GM11168 (cell line): ENCODE measurements around the gene C11orf42.

Source experiments
- in situ Hi-C: fragments of 300-500 bp; cut with MboI; formaldehyde crosslinking; loops from one replicate; pipeline ENCODE4 v1.12.0; 2022; ENCODE audit warnings: low sequenced_read_pairs; ENCODE audit not compliant: unreplicated experiment

The C11orf42 gene

DNA sequence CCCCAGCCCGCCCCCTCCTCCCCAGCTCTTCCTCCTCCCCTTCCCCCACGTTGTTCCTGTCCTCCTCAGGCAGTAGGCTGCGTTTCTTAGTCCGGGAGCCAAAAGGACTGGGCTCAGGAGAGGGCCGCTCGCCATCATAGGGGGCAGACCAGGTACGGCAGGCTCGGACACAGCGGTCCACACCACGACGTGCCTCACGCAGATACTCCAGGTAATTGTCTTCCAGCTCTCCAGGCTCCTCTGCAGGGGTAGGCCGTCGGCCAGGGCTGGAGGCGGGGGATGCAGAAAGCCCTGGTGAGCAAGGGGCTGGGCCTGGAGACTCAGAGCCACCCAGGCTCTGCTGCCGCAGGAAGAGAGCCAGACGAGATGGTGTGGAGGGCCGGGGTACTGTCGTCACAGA is 12.4 kb downstream of the C11orf42 start:
- in situ Hi-C loops: no loop called here

DNA sequence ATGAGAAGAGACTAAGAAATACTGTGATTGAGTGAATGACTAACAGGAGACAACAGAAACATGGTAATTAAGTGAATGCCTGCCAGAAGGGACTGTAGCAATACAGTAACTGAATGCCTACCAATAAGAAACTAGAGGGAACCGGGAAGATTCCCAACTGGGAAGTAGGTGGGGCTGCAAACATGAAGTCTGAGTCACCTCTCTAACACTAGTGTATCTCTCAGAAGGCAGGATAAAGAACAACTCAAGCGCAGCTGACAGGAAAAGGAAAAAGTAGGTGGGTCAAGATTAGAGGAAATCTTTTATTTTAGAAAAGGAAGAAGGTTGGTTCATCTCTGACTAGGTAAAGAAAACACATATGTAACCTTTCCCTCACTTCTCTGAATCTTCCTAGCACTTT is 14.0 kb downstream of the C11orf42 start:
- in situ Hi-C loops: no loop called here

DNA sequence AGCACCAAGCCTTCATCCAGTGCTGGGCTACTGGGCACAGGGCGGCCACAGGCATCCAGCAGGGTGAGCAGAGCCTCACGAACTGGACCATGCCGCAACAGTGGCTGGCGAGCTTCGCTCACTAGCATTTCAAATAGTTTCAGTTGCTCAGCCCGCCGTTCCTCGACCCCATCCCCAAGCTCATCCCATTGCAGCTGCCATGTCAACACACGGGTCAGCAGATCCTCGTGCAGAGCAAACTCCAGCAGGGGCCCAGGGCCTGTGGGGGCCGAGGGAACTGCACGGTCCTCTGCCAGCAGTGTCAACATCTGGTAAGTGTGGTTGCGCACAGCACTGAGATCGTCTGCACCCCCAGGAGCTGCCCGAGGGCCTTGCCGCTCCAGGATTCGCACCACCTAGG is 18.5 kb downstream of the C11orf42 start:
- in situ Hi-C loops: no loop called here

- in situ Hi-C loops: no loop called here
Measured at GRCh38 chr11:6224421-6224820, 19.1 kb downstream of the C11orf42 start.

- in situ Hi-C loops: no loop called here
Measured at GRCh38 chr11:6225024-6225423, 19.7 kb downstream of the C11orf42 start.

DNA sequence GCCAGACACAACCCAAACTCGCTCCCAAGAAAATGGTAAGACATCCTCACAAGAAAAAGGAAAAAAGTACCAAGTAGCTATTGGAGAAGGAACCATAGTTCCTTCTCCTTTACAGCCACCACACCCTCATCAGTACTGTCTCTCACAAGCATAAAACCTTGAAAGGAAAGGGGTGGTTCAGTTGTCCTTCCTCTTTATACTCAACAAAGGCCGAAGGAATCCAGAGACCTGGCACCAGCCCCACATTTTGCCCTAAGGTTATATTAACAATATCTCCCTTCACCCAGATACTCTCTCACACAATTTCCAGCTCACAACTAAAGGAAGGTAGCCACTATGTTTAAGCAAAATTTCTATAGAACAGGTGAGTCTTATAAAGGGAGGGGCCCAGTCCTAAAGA is 20.5 kb downstream of the C11orf42 start:
- in situ Hi-C loops: no loop called here

DNA sequence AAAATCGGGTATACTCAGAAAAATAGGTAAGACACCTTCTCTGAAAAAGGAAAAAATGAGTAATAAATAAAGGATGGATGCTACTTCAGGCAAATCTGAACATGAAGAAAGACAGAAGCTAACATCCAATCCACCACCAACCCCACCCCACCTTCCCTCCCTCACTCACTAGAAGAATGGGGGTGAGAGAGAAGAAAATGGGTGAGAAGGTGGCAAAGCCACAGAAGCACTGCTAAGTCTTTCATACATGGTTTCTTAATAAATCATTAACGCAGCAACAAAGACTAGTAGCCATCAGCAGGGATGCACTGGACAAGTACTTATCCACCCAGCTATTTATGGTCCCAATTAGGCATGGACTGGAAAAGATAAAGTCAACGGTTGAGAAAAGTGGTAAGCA is 23.2 kb downstream of the C11orf42 start:
- in situ Hi-C loops: no loop called here

DNA sequence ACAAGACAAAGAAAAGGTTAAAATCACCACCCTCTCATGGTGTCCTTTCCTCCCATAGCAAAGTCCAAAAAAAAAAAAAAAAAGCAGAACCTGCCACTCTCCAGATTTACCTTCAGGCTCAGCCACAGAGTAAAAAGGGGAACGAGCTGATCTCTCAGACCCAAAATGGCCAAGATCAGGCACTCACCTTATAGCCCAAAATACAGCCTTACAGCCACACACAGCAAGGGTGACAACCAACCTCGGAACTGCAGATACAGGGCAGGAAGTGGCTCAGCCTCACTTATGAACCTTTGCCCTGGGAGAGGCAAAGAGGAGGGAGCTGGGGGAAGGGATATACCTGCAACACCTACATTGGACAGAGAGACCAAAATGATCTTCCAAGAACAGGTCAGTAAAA is 24.6 kb downstream of the C11orf42 start:
- in situ Hi-C loops: no loop called here

- in situ Hi-C loops: no loop called here
Measured at GRCh38 chr11:6232899-6233298, 27.5 kb downstream of the C11orf42 start.

DNA sequence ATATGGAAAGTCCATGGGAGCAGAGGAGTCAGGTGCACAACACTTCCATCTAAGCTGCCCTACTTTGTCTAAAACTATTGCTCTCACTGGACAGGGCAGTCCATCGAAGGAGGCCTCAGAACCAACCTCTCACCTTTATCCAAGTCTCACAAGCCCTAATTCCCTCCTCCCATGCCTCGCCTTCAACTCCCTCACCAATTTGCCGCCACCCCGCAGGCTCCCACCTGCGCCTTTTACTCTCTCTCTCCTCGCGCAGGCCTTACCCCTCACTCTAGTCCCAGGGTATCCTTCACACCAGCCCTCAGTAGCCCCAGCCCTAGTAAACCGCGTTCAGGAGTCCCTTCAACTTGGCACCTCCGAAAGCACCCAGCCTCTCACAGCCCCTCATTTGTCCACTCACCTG is 28.6 kb downstream of the C11orf42 start:
- in situ Hi-C loops: no loop called here

GRCh38 chr11:6234387-6235107 is 29.2 kb downstream of the C11orf42 start, which contains the start of gene FHIP1B:
FHIP1B (minus strand) TSS chr11:6234636; CDS start chr11:6224516, 10,120 bp downstream.
- in situ Hi-C loops: no loop called here

DNA sequence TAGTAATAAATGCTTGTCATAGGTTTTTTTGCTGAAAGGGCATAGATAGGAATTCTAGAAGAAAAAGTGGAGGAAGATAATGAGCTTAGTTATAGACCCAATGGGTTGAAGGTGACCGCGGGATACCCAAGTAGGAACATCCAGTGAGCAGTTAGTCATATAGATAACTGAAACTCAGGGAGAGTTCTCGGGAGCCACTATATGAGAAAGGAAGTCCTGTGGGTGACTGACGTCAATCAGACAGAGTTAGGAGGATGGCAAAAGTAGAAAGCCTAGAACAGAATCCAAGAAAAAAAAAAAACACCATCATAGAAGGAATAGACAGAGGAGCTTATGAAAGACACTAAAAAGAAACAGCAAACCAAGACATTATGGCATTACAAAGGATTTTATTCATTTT is 31.9 kb downstream of the C11orf42 start:
- in situ Hi-C loops: no loop called here

GRCh38 chr11:6237761-6238302 is 32.5 kb downstream of the C11orf42 start:
- in situ Hi-C loops: no loop called here

- in situ Hi-C loops: no loop called here
Measured at GRCh38 chr11:6238902-6239301, 33.5 kb downstream of the C11orf42 start, which contains the start of gene CNGA4. CNGA4 (plus strand) TSS chr11:6239089; CDS start chr11:6239207, 118 bp downstream.

- in situ Hi-C loops: loop anchor here (10.0 kb wide), 2 partner anchors 55 to 115 kb away; no protein-coding TSS in a partner anchor
Measured at GRCh38 chr11:6240139-6240538, 34.8 kb downstream of the C11orf42 start.

GRCh38 chr11:6240781-6241180 is 35.4 kb downstream of the C11orf42 start:
- in situ Hi-C loops: loop anchor here (10.0 kb wide), 2 partner anchors 54 to 114 kb away; no protein-coding TSS in a partner anchor

- in situ Hi-C loops: loop anchor here (10.0 kb wide), 2 partner anchors 53 to 113 kb away; no protein-coding TSS in a partner anchor
Measured at GRCh38 chr11:6241316-6241715, 36.0 kb downstream of the C11orf42 start.

GRCh38 chr11:6245536-6245935 is 40.2 kb downstream of the C11orf42 start:
- in situ Hi-C loops: loop anchor here (10.0 kb wide), 2 partner anchors 49 to 109 kb away; no protein-coding TSS in a partner anchor

- in situ Hi-C loops: loop anchor here (10.0 kb wide), 2 partner anchors 47 to 107 kb away; no protein-coding TSS in a partner anchor
Measured at GRCh38 chr11:6248248-6248647, 42.9 kb downstream of the C11orf42 start.

DNA sequence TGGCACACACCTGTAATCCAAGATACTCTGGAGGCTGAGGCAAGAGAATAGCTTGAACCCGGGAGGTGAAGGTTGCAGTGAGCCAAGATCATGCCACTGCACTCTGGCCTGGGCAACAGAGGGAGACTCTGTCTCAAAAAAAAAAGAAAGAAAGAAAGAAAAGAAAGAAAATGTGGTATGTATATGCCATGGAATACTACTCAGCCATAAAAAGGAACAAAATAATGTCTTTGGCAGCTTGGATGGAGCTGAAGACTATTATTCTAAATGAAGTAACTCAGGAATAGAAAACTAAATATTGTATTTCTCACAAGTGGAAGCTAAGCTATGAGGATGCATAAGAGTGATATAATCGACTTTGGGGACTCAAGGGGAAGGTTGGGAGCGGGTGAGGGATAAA is 43.5 kb downstream of the C11orf42 start:
- in situ Hi-C loops: loop anchor here (10.0 kb wide), 2 partner anchors 46 to 106 kb away; no protein-coding TSS in a partner anchor

DNA sequence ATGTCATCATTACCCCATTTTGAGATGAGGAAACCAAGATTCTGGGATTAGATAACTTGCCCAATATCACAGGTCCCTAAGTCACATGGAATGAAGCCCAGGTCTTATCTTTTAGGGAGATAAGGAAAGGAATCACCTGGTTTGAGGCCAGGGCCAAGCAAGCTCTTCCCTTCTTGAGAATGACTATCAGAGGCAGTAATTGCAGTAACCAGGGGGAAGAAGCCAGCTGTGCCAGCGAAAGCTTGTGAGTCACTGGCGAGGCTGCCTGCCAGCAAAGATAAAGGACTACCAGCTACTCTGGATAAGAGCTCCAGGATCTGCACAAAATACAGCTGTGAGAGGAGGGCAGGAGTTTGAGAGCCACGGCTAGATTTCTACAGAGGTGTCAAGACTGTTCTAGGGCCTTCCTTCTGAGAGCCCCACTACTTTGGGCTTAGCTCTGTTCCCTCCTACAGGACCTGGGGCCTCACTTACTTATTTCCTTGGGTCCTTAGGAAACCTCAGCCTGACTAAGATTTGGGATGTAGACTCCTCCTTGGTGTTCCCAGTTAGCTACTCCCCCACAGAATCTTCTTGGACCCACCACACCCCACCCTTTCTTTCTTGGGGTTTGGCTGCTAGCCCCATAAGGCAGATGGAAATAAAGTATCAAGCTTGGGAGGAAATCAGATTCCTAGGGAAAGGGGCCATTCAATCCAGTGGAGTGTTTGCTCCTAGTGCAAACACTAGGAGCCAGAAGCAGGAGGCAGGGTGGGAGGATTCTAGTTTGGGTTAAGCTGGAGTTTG is 44.6 kb downstream of the C11orf42 start:
- in situ Hi-C loops: loop anchor here (10.0 kb wide), 2 partner anchors 45 to 105 kb away; no protein-coding TSS in a partner anchor
